NCI-H774 (cell line): ENCODE measurements around the gene RNF38.

ENCODE experiments used
- DNase-seq: peaks from one replicate; lab custom pipeline; 2025; lab: John Stamatoyannopoulos, UW

Gene RNF38

GRCh38 chr9:36293171-36293570 lies 106.9 kb downstream of the RNF38 start:
- no peak for DNase-seq

GRCh38 chr9:36292641-36293040 lies 107.4 kb downstream of the RNF38 start:
- DNase-seq, result no peak

- no peak for DNase-seq
Measured at GRCh38 chr9:36290996-36291395, 109.1 kb downstream of the RNF38 start.

GRCh38 chr9:36289836-36290435 lies 110.1 kb downstream of the RNF38 start:
- DNase-seq, result no peak

- no peak for DNase-seq
Measured at GRCh38 chr9:36288070-36288469, 112.0 kb downstream of the RNF38 start.
